ENCODE measurements around the gene GOLPH3.

- TF ChIP-seq CTCF (IDR thresholded peaks at IDR 0.05) (no peak), POLR2A (IDR thresholded peaks at IDR 0.05) (no peak)
Measured at GRCh38 chr5:32088214-32088613, 85.9 kb downstream of the GOLPH3 start.
